Suprapubic skin (tissue), 4 donors: ENCODE results near the gene NFILZ.

Experiments used
- CTCF ChIP-seq, 2 donors: fragments of 200-600 bp in 1 of 2; fragments of 450-650 bp in 1 of 2; sonication (generic) in 1 of 2; IDR thresholded peaks; one replicate each; pipeline ENCODE4 v1.5.1; 2016 to 2019; ENCODE audit warnings: antibody characterized with exemption in 2 of 2, mild to moderate bottlenecking in 1 of 2, moderate library complexity in 1 of 2
- EP300 ChIP-seq: sonication (generic); formaldehyde crosslinking; IDR thresholded peaks from one replicate; pipeline ENCODE4 v1.6.1; 2017; ENCODE audit warnings: antibody characterized with exemption
- POLR2A ChIP-seq, 2 donors: fragments of 450-650 bp; IDR thresholded peaks; one replicate each; pipeline ENCODE4 v1.6.1; 2017; ENCODE audit warnings: antibody characterized with exemption in 2 of 2, mild to moderate bottlenecking in 2 of 2, moderate library complexity in 2 of 2
- POLR2AphosphoS5 ChIP-seq, 3 donors: sonication (generic); formaldehyde crosslinking; IDR thresholded peaks; one replicate each; pipeline ENCODE4 v1.6.1; 2017; ENCODE audit warnings: antibody characterized with exemption in 3 of 3

- TF ChIP-seq CTCF (IDR thresholded peaks at IDR 0.05) (no peak), EP300 (no peak), POLR2AphosphoS5 (IDR thresholded peaks at IDR 0.05) (no peak), POLR2A (IDR thresholded peaks at IDR 0.05) (no peak)
Measured at GRCh38 chr19:8610936-8611300, 19.5 kb upstream of the NFILZ start.
